ENCODE measurements around the gene PBXIP1.

Gene PBXIP1

GRCh38 chr1:154955718-154956543 is at the start of gene PBXIP1:
TSS of gene PBXIP1 (minus strand) at chr1:154956099. CDS start at chr1:154953721, 2,378 bp downstream.
- peak; percentile 48 for TF ChIP-seq CTCF (IDR thresholded peaks at IDR 0.05; ENCODE audit: control insufficient read depth, insufficient read depth, low read depth, low read length, missing control alignments)
- peak; percentile 66 for DNase-seq (ENCODE audit: low read depth)
- peak within 1 kb of the TSS; percentile 54 for H3K4me3 ChIP-seq (ENCODE audit: control insufficient read depth, low read depth, low read length)

- no peak overlapping the region; the same call in 1 of the 2 replicates for H3K4me3 ChIP-seq (ENCODE audit: control insufficient read depth, low read depth, low read length)
- no peak for DNase-seq (ENCODE audit: low read depth)
- no peak for TF ChIP-seq CTCF (IDR thresholded peaks at IDR 0.05; ENCODE audit: control insufficient read depth, insufficient read depth, low read depth, low read length, missing control alignments)
Observed at GRCh38 chr1:155005076-155006011, 49.4 kb upstream of the PBXIP1 start.

- DNase-seq (ENCODE audit: low read depth): no peak
- no peak for TF ChIP-seq CTCF (IDR thresholded peaks at IDR 0.05; ENCODE audit: control insufficient read depth, insufficient read depth, low read depth, low read length, missing control alignments)
- H3K4me3 ChIP-seq (ENCODE audit: control insufficient read depth, low read depth, low read length): peak overlapping the region; percentile 88
Observed at GRCh38 chr1:155004352-155005075, 48.6 kb upstream of the PBXIP1 start.

GRCh38 chr1:155003766-155004351 is 48.0 kb upstream of the PBXIP1 start:
- H3K4me3 ChIP-seq (ENCODE audit: control insufficient read depth, low read depth, low read length): peak overlapping the region; percentile 88

GRCh38 chr1:155003227-155003765 is 47.4 kb upstream of the PBXIP1 start:
- H3K4me3 ChIP-seq (ENCODE audit: control insufficient read depth, low read depth, low read length): peak overlapping the region; percentile 88
- DNase-seq (ENCODE audit: low read depth): no peak
- TF ChIP-seq CTCF (IDR thresholded peaks at IDR 0.05; ENCODE audit: control insufficient read depth, insufficient read depth, low read depth, low read length, missing control alignments): no peak

More at GRCh38 chr1:155003766-155004351, 48.0 kb upstream of the PBXIP1 start:
- TF ChIP-seq CTCF (IDR thresholded peaks at IDR 0.05; ENCODE audit: control insufficient read depth, insufficient read depth, low read depth, low read length, missing control alignments): no peak
- no peak for DNase-seq (ENCODE audit: low read depth)

All from AG09309 (cell line).